Mucosa of rectum (tissue), 2 donors: ENCODE measurements around the gene RPLP1.

Source experiments
- H3K27ac ChIP-seq, 2 donors: one replicate each; pipeline ENCODE4 v1.7.0; 2013; ENCODE audit warnings: inconsistent platforms in 2 of 2, low read depth in 2 of 2, low read length in 2 of 2
- H3K27me3 ChIP-seq, 2 donors: one replicate each; pipeline ENCODE4 v1.7.0; 2013; ENCODE audit warnings: low read length in 2 of 2; ENCODE audit not compliant: control insufficient read depth in 2 of 2, insufficient read depth in 2 of 2
- H3K36me3 ChIP-seq, 2 donors: one replicate each; pipeline ENCODE4 v1.7.0; 2013; ENCODE audit warnings: low read length in 2 of 2; ENCODE audit not compliant: control insufficient read depth in 2 of 2, insufficient read depth in 2 of 2
- H3K4me1 ChIP-seq, 2 donors: one replicate each; pipeline ENCODE4 v1.7.0; 2013; ENCODE audit warnings: low read length in 2 of 2, mild to moderate bottlenecking in 1 of 2; ENCODE audit not compliant: control insufficient read depth in 2 of 2, insufficient read depth in 2 of 2
- H3K4me3 ChIP-seq, 2 donors: one replicate each; pipeline ENCODE4 v1.7.0; 2013; ENCODE audit warnings: low read length in 2 of 2
- H3K9ac ChIP-seq, 2 donors: one replicate each; pipeline ENCODE4 v1.7.0; 2013; ENCODE audit warnings: low read length in 2 of 2, low read depth in 1 of 2, mild to moderate bottlenecking in 1 of 2
- H3K9me3 ChIP-seq, 2 donors: one replicate each; pipeline ENCODE4 v1.7.0; 2013; ENCODE audit warnings: low read length in 2 of 2; ENCODE audit not compliant: control insufficient read depth in 2 of 2
- donor health status: healthy.
- donor health status: Normal muscosa, but diverticular disease.

Gene RPLP1

DNA sequence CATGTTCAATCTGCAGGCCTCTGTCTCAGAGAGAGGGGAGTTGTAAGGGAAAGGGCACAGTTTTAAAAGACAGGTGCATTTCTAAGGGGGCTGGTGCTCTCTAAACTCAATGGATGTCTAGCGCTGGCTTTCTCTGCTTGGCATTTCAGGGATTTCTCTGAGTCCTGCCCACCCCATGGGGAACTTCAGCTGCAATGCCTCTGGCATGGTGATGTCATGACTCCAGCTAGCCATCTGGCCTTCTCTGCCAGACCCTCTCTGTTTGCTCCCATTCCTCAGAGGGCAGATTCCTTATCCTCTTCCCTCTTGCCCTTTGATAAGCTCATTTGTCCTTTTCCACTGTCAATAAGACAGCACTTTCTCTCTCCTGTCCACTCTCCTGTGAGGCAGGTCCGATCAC, 40.8 kb downstream of the RPLP1 start:
- no peak overlapping the region for H3K9ac ChIP-seq
- no peaks in the 10 kb centered on the region for H3K9me3 ChIP-seq
- H3K4me3 ChIP-seq = no peak overlapping the region
- no peak overlapping the region for H3K27ac ChIP-seq
- no peaks in the 10 kb centered on the region for H3K4me1 ChIP-seq
- no peaks in the 10 kb centered on the region for H3K36me3 ChIP-seq
- H3K27me3 ChIP-seq = no peaks in the 10 kb centered on the region

DNA sequence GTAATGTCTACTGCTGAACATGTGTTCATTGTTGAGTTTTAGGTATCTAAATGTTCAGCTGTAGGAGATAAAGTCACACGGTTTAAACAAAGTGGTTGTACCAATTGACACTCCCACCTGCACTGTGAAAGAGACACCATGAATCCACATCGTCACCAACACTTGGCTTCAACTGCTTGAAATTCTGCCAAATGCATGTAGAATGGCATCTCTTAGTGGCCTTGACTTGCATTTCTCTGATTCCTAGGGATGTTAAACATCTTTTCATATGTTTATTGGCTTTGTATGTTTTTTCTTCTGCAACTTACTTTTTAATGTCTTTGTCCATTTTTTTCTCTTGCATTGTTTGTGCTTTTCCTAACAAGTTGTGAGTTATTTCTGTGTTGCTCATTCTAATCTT, 43.4 kb downstream of the RPLP1 start:
- Histone ChIP-seq H3K4me3 (no peak overlapping the region), H3K4me1 (no peaks in the 10 kb centered on the region), H3K36me3 (no peaks in the 10 kb centered on the region), H3K27ac (no peak overlapping the region), H3K9me3 (no peaks in the 10 kb centered on the region), H3K9ac (no peak overlapping the region), H3K27me3 (no peaks in the 10 kb centered on the region)

- Histone ChIP-seq H3K27me3 (no peaks in the 10 kb centered on the region), H3K4me3 (no peak overlapping the region), H3K9ac (no peak overlapping the region), H3K4me1 (no peaks in the 10 kb centered on the region), H3K9me3 (no peaks in the 10 kb centered on the region), H3K27ac (no peak overlapping the region), H3K36me3 (no peaks in the 10 kb centered on the region)
These were observed 44.5 kb downstream of the RPLP1 start for GRCh38 chr15:69497076-69497475.

GRCh38 chr15:69497667-69498066, 45.0 kb downstream of the RPLP1 start:
- H3K4me3 ChIP-seq = no peak overlapping the region
- H3K27me3 ChIP-seq = no peaks in the 10 kb centered on the region
- no peak overlapping the region for H3K27ac ChIP-seq
- no peaks in the 10 kb centered on the region for H3K4me1 ChIP-seq
- H3K9ac ChIP-seq = no peak overlapping the region
- H3K36me3 ChIP-seq = no peaks in the 10 kb centered on the region
- no peaks in the 10 kb centered on the region for H3K9me3 ChIP-seq

DNA sequence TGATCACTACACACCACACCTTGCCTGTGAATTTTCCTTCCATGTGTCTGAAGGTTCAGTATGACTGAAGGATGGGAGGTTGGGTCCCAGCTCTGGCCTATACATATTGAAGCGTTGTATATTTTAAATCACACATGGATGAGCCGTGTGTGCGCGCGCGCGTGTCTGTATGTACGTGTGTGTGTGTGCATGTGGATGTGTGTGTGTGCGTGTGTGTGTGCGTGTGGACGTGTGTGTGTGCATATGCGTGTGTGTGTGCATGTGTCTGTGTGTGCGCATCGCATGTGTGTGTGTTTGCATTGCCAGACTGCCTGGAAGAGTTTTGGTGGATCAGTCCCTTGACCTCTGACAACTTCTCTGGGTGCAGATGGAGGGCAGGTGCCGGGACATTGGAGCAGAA, 45.7 kb downstream of the RPLP1 start:
- H3K36me3 ChIP-seq = no peaks in the 10 kb centered on the region
- H3K4me3 ChIP-seq = no peak overlapping the region
- H3K4me1 ChIP-seq = no peaks in the 10 kb centered on the region
- H3K9me3 ChIP-seq = no peaks in the 10 kb centered on the region
- no peaks in the 10 kb centered on the region for H3K27me3 ChIP-seq
- H3K9ac ChIP-seq = no peak overlapping the region
- no peak overlapping the region for H3K27ac ChIP-seq

GRCh38 chr15:69498987-69499386, 46.4 kb downstream of the RPLP1 start:
- Histone ChIP-seq H3K4me1 (no peaks in the 10 kb centered on the region), H3K4me3 (no peak overlapping the region), H3K36me3 (no peaks in the 10 kb centered on the region), H3K9me3 (no peaks in the 10 kb centered on the region), H3K27ac (no peak overlapping the region), H3K27me3 (no peaks in the 10 kb centered on the region), H3K9ac (no peak overlapping the region)

DNA sequence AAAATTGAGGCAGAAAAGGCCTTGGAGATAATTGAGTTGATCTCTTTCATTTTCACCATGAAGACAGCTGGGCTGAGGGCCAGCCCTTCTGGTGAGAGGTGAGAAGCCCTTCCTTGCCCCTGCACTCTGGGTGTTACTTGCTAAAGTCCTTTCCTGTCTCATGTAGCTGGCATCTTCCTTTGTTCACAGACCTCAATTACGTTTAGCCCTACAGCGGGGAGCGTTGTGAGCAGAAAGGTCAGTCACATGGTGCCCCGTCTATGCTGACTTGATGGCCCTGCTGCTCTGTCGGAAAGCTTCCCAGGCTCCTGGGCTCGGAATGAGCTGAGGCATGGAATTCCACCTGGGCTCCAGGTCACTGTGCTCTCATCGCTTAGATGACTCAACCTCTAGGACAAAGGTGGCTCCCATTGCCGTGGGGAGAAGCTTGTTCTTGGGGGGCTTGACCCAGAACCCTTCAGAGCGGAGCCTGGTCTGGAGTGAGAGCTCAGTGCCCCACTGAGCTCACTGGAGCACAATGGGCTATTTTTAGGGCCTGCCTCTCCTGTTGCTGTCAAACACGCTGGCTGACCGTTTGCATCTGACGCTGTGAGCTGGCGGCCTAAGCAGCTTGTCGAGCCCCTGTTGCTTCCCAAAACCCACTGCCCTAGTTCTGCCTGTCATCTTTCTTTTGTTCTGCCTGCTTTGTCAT, 47.0 kb downstream of the RPLP1 start:
- H3K4me1 ChIP-seq = no peaks in the 10 kb centered on the region
- no peaks in the 10 kb centered on the region for H3K36me3 ChIP-seq

GRCh38 chr15:69500339-69500738, 47.7 kb downstream of the RPLP1 start:
- Histone ChIP-seq H3K36me3 (no peaks in the 10 kb centered on the region), H3K4me3 (no peak overlapping the region), H3K27me3 (no peaks in the 10 kb centered on the region), H3K9ac (no peak overlapping the region), H3K27ac (no peak overlapping the region), H3K4me1 (no peaks in the 10 kb centered on the region), H3K9me3 (no peaks in the 10 kb centered on the region)

More for the DNA sequence above, 47.0 kb downstream of the RPLP1 start:
- Histone ChIP-seq H3K27ac (no peak overlapping the region), H3K9me3 (no peaks in the 10 kb centered on the region), H3K4me3 (no peak overlapping the region), H3K9ac (no peak overlapping the region), H3K27me3 (no peaks in the 10 kb centered on the region)

DNA sequence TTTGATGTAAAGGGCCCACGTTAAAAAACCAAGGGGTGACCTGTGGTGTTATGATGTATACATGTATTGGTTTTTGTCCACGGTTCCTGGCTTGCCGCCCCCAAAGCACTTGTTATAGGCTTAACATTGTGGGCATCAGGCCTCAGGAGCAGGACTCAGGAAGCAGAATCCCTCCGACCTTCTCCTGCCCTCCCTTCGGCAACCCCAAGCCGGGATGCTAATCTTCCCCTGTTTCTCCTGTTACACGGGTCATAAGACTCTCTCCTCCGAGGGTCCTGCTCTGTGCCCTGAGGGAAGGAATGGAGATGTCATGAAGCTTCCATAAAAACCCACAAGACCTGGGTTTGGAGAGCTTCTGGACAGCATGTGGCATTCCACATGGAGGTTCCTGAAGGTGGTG, 48.8 kb downstream of the RPLP1 start:
- H3K27me3 ChIP-seq = no peaks in the 10 kb centered on the region
- H3K36me3 ChIP-seq = no peaks in the 10 kb centered on the region
- no peak overlapping the region for H3K4me3 ChIP-seq
- no peaks in the 10 kb centered on the region for H3K9me3 ChIP-seq
- H3K27ac ChIP-seq = no peak overlapping the region
- H3K4me1 ChIP-seq = no peaks in the 10 kb centered on the region
- no peak overlapping the region for H3K9ac ChIP-seq

- Histone ChIP-seq H3K4me1 (no peaks in the 10 kb centered on the region), H3K9me3 (no peaks in the 10 kb centered on the region), H3K27ac (no peak overlapping the region), H3K4me3 (no peak overlapping the region), H3K9ac (no peak overlapping the region), H3K36me3 (no peaks in the 10 kb centered on the region), H3K27me3 (no peaks in the 10 kb centered on the region)
These were observed 49.9 kb downstream of the RPLP1 start for GRCh38 chr15:69502470-69503045.
